Measurements from ENCODE around the gene STN1. TPM values are rescaled to one million over a fixed set of nuclear protein-coding genes. Genes with fewer than 3 reads are reported as not detected.

Gene STN1
- polyA plus RNA-seq, 1 of the 3 experiments (the other 2 are of a cell fraction), result 22.1 TPM

GRCh38 chr10:103923502-103923901 lies 5.5 kb upstream of the STN1 start (continued):
- no peak for TF ChIP-seq CTCF (IDR thresholded peaks at IDR 0.05)
- TF ChIP-seq TAF1 (IDR thresholded peaks at IDR 0.05; ENCODE audit: borderline replicate concordance, low read depth, low read length), result no peak
- TF ChIP-seq MXI1 (IDR thresholded peaks at IDR 0.05; ENCODE audit: low read depth, low read length), result no peak
- TF ChIP-seq GABPA (IDR thresholded peaks at IDR 0.05; ENCODE audit: low read depth), result no peak
- TF ChIP-seq RFX5 (IDR thresholded peaks at IDR 0.05; ENCODE audit: low read length), result no peak
- TF ChIP-seq SIN3A (IDR thresholded peaks at IDR 0.05; ENCODE audit: borderline replicate concordance, low read depth, low read length), result no peak
- TF ChIP-seq EP300 (IDR thresholded peaks at IDR 0.05; ENCODE audit: borderline replicate concordance in 1 of 2, low read depth in 1 of 2, low read length in 1 of 2), result no peak
- no peak for TF ChIP-seq RAD21 (IDR thresholded peaks at IDR 0.05; ENCODE audit: low read length)
- TF ChIP-seq RXRA (IDR thresholded peaks at IDR 0.05; ENCODE audit: borderline replicate concordance, low read depth), result no peak
- TF ChIP-seq NFIC (IDR thresholded peaks at IDR 0.05; ENCODE audit: borderline replicate concordance), result no peak
- TF ChIP-seq USF2 (IDR thresholded peaks at IDR 0.05; ENCODE audit: borderline replicate concordance, low read depth, low read length), result no peak
- no peak for TF ChIP-seq NRF1 (IDR thresholded peaks at IDR 0.05; ENCODE audit: low read depth, low read length)
- TF ChIP-seq MEF2A (IDR thresholded peaks at IDR 0.05; ENCODE audit: borderline replicate concordance, low read depth), result no peak

GRCh38 chr10:103922659-103923058 lies 4.7 kb upstream of the STN1 start:
- WGBS (ENCODE audit: low lambda C conversion rate), result 83% methylated on average over 2 of the region's 2 CpGs
- Histone ChIP-seq H3K9ac (no peak overlapping the region), H3K79me2 (ENCODE audit: insufficient read depth) (peaks cover 2% of the 10 kb centered on the region), H3K27ac (ENCODE audit: low read depth in 2 of 2, low read length in 1 of 2) (no peak overlapping the region), H3K9me2 (no peaks in the 10 kb centered on the region), H3K27me3 (ENCODE audit: insufficient read depth) (no peaks in the 10 kb centered on the region), H3K36me3 (replicated peaks in 1 of 2; ENCODE audit: control insufficient read depth in 1 of 2, insufficient read depth in 2 of 2, low read length in 1 of 2) (no peaks in the 10 kb centered on the region), H4K20me1 (ENCODE audit: insufficient read depth) (no peaks in the 10 kb centered on the region), H3K4me2 (no peak overlapping the region), H2AFZ (ENCODE audit: low read depth) (no peak overlapping the region), H3F3A (replicated peaks; ENCODE audit: insufficient read depth) (peaks cover 8% of the 10 kb centered on the region), H3K4me3 (ENCODE audit: low read depth in 2 of 2, low read length in 1 of 2) (no peak overlapping the region), H3K4me1 (ENCODE audit: control insufficient read depth in 1 of 2, insufficient read depth in 2 of 2, low read depth in 1 of 2, low read length in 1 of 2) (peaks cover 3 to 9% of the 10 kb centered on the region in 2 experiments; a peak in 2 of 4 replicates), H3K9me3 (no peaks in the 10 kb centered on the region)
- ChIA-PET CTCF (interaction anchor here (1.0 kb wide), 1 partner anchor 369 kb away, joined by 3 read pairs; no protein-coding TSS in a partner anchor), POLR2A (no interaction called here)
- no peak for DNase-seq
- TF ChIP-seq ZBTB33 (IDR thresholded peaks at IDR 0.05; ENCODE audit: borderline replicate concordance, low read depth) (no peak), PBX3 (IDR thresholded peaks at IDR 0.05) (no peak), NRF1 (IDR thresholded peaks at IDR 0.05; ENCODE audit: low read depth, low read length) (no peak), CTCF (IDR thresholded peaks at IDR 0.05) (no peak), GATA2 (CRISPR knock-in tag; IDR thresholded peaks at IDR 0.05) (no peak), MAX (IDR thresholded peaks at IDR 0.05; ENCODE audit: low read depth) (no peak), NFIC (IDR thresholded peaks at IDR 0.05; ENCODE audit: borderline replicate concordance) (no peak), RXRA (IDR thresholded peaks at IDR 0.05; ENCODE audit: borderline replicate concordance, low read depth) (no peak), IRF3 (IDR thresholded peaks at IDR 0.05; ENCODE audit: low read depth, low read length) (no peak), USF1 (IDR thresholded peaks at IDR 0.05; ENCODE audit: borderline replicate concordance, low read depth) (no peak), RAD21 (IDR thresholded peaks at IDR 0.05; ENCODE audit: low read length) (no peak), MEF2A (IDR thresholded peaks at IDR 0.05; ENCODE audit: borderline replicate concordance, low read depth) (no peak), TAF1 (IDR thresholded peaks at IDR 0.05; ENCODE audit: borderline replicate concordance, low read depth, low read length) (no peak), GABPA (IDR thresholded peaks at IDR 0.05; ENCODE audit: low read depth) (no peak), SIN3A (IDR thresholded peaks at IDR 0.05; ENCODE audit: borderline replicate concordance, low read depth, low read length) (no peak)
